Trophoblast cell (in vitro differentiated cells and primary cell): ENCODE results near the gene PALM3.
"Not testable (repeated sequence)": the region's sequence is repeated elsewhere in the genome, so short reads cannot be mapped to it uniquely, and the experiment has no call there.

ENCODE experiments used
- DNase-seq, 2 donors: peaks; one replicate each; pipeline ENCODE4 v3.0.0-alpha.2; 2016
- H2AFZ ChIP-seq: 2 replicates; pipeline ENCODE4 v1.6.1; 2013; ENCODE audit warnings: low read length, moderate library complexity, mild to moderate bottlenecking; ENCODE audit not compliant: insufficient read depth, poor library complexity
- H2AK5ac ChIP-seq: 2 replicates; pipeline ENCODE4 v1.6.1; 2013; ENCODE audit warnings: mild to moderate bottlenecking, low read length
- H2BK120ac ChIP-seq: 2 replicates; pipeline ENCODE4 v1.6.1; 2013; ENCODE audit warnings: low read length, mild to moderate bottlenecking, moderate library complexity; ENCODE audit not compliant: insufficient read depth, poor library complexity
- H2BK12ac ChIP-seq: 2 replicates; pipeline ENCODE4 v1.6.1; 2013; ENCODE audit warnings: mild to moderate bottlenecking, low read length, moderate library complexity
- H2BK5ac ChIP-seq: 2 replicates; pipeline ENCODE4 v1.6.1; 2013; ENCODE audit warnings: low read length, low read depth, moderate library complexity, mild to moderate bottlenecking; ENCODE audit not compliant: poor library complexity
- H3K14ac ChIP-seq: 2 replicates; pipeline ENCODE4 v1.6.1; 2013; ENCODE audit warnings: mild to moderate bottlenecking, low read length
- H3K18ac ChIP-seq: 2 replicates; pipeline ENCODE4 v1.6.1; 2013; ENCODE audit warnings: mild to moderate bottlenecking, low read length
- H3K23ac ChIP-seq: 2 replicates; pipeline ENCODE4 v1.6.1; 2013; ENCODE audit warnings: low read length
- H3K27ac ChIP-seq: 2 replicates; pipeline ENCODE4 v1.5.1; 2013; ENCODE audit warnings: low read depth, mild to moderate bottlenecking, inconsistent platforms, low read length, moderate library complexity
- H3K27me3 ChIP-seq: 2 replicates; pipeline ENCODE4 v1.6.1; 2013; ENCODE audit warnings: inconsistent platforms, mild to moderate bottlenecking, low read length, moderate library complexity; ENCODE audit not compliant: insufficient read depth
- H3K36me3 ChIP-seq, 2 experiments: 1 replicate in 1 of 2; 2 replicates in 1 of 2; pipeline ENCODE4 v1.6.1; 2013; ENCODE audit warnings: low read length in 2 of 2, mild to moderate bottlenecking in 2 of 2, moderate library complexity in 1 of 2; ENCODE audit not compliant: insufficient read depth in 2 of 2, control insufficient read depth in 1 of 2
- H3K4ac ChIP-seq: 2 replicates; pipeline ENCODE4 v1.6.1; 2013; ENCODE audit warnings: low read depth, mild to moderate bottlenecking, low read length, moderate library complexity
- H3K4me1 ChIP-seq, 2 experiments: 1 replicate in 1 of 2; 2 replicates in 1 of 2; pipeline ENCODE4 v1.6.1; 2013; ENCODE audit warnings: low read length in 2 of 2, mild to moderate bottlenecking in 2 of 2, moderate library complexity in 1 of 2; ENCODE audit not compliant: insufficient read depth in 2 of 2, control insufficient read depth in 1 of 2
- H3K4me2 ChIP-seq: 2 replicates; pipeline ENCODE4 v1.6.1; 2013; ENCODE audit warnings: inconsistent platforms, mild to moderate bottlenecking, low read length, moderate library complexity
- H3K4me3 ChIP-seq: 2 replicates; pipeline ENCODE4 v1.5.1; 2013; ENCODE audit warnings: mild to moderate bottlenecking, low read depth, low read length, inconsistent platforms
- H3K79me1 ChIP-seq: one replicate; pipeline ENCODE4 v1.6.1; 2013; ENCODE audit warnings: low read length
- H3K79me2 ChIP-seq: 2 replicates; pipeline ENCODE4 v1.6.1; 2013; ENCODE audit warnings: low read length, mild to moderate bottlenecking; ENCODE audit not compliant: control insufficient read depth, insufficient read depth, poor library complexity
- H3K9ac ChIP-seq: 2 replicates; pipeline ENCODE4 v1.6.1; 2013; ENCODE audit warnings: mild to moderate bottlenecking, low read length
- H3K9me3 ChIP-seq: 2 replicates; pipeline ENCODE4 v1.6.1; 2013; ENCODE audit warnings: low read depth, mild to moderate bottlenecking, control low read depth, inconsistent platforms, low read length; ENCODE audit not compliant: insufficient read depth
- H4K12ac ChIP-seq: 2 replicates; pipeline ENCODE4 v1.6.1; 2013; ENCODE audit warnings: low read depth, mild to moderate bottlenecking, low read length, moderate library complexity
- H4K8ac ChIP-seq: 2 replicates; pipeline ENCODE4 v1.6.1; 2013; ENCODE audit warnings: low read depth, mild to moderate bottlenecking, low read length, moderate library complexity
- H4K91ac ChIP-seq: one replicate; pipeline ENCODE4 v1.6.1; 2013; ENCODE audit warnings: low read depth, mild to moderate bottlenecking, low read length, moderate library complexity
- WGBS: extraction: QIAGEN DNeasy Blood & Tissue Kit; methylation state at CpG from one replicate; pipeline ENCODE4 v1.1.7; 2013; ENCODE audit warnings: missing lambda C conversion rate; ENCODE audit not compliant: insufficient read length, insufficient coverage; ENCODE audit errors: extremely low coverage; 5-methylcytosine and 5-hydroxymethylcytosine counted together

The PALM3 gene

DNA sequence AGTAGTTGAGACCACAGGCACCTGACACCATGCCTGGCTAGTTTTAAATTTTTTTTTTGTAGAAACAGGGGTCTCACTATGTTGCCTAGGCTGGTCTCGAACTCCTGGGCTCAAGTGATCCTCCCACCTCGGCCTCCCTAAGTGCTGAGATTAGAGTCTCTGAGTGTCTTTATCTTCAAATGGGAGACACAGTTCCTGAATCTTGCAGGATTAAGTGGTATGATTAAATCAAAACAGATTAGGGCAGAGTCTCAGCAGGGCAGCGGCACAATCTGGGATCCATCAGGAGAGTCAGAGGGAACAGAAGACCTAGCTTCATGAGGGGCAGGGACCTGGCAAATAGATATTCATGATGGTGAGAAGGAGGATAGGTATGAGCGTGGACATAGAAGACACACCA, 33.0 kb downstream of the PALM3 start:
- no peaks in the 10 kb centered on the region for H3K27me3 ChIP-seq
- no peak overlapping the region for H3K27ac ChIP-seq
- H2AFZ ChIP-seq, result no peak overlapping the region
- no peak overlapping the region for H4K8ac ChIP-seq
- no peak for DNase-seq
- H4K91ac ChIP-seq, result no peak overlapping the region
- H2AK5ac ChIP-seq, result no peak overlapping the region
- no peak overlapping the region for H3K4me2 ChIP-seq
- H3K9me3 ChIP-seq, result no peaks in the 10 kb centered on the region
- WGBS, result no CpG with 5 or more reads among the region's 4 CpGs
- peaks cover 3% of the 10 kb centered on the region for H3K79me2 ChIP-seq
- no peak overlapping the region for H3K14ac ChIP-seq
- no peaks in the 10 kb centered on the region for H3K36me3 ChIP-seq
- no peak overlapping the region for H3K4ac ChIP-seq
- no peak overlapping the region for H3K23ac ChIP-seq
- no peak overlapping the region for H4K12ac ChIP-seq
- H3K4me3 ChIP-seq, result no peak overlapping the region
- no peak overlapping the region for H2BK12ac ChIP-seq
- H3K79me1 ChIP-seq, result peaks cover 7% of the 10 kb centered on the region
- no peak overlapping the region for H2BK5ac ChIP-seq
- H3K4me1 ChIP-seq, result peaks cover 3% of the 10 kb centered on the region in 2 experiments
- H2BK120ac ChIP-seq, result no peak overlapping the region
- no peak overlapping the region for H3K18ac ChIP-seq
- no peak overlapping the region for H3K9ac ChIP-seq

DNA sequence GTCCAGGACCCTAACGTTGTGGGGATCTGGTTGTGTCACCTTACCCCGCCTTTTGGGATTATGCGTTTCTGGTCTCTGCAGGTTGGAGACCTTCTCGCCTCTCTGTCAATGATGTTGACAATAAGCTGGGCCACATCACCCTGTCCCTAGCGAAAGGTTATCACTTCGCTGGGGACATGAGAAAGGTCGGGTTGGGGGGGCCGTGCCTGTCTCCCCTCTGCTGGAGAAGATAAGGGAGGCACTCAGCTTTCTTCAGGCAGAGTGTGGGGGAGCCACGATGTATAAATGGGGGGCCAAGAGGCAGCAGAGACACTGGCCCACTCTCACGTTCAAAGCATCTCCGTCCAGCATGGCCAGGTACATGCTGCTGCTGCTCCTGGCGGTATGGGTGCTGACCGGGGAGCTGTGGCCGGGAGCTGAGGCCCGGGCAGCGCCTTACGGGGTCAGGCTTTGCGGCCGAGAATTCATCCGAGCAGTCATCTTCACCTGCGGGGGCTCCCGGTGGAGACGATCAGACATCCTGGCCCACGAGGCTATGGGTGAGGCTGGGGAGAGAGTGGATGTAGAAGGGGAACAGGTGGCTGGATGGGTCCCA, 33.9 kb downstream of the PALM3 start, which contains the start of gene RLN3:
Gene RLN3 (plus strand): TSS at position 293 of the 595 bp plus-strand sequence. CDS start 57 bp downstream, at position 350.
- Histone ChIP-seq H3K18ac (no peak within 1 kb of the TSS), H3K36me3 (no peaks in the 10 kb centered on the region), H3K79me1 (peaks cover 9% of the 10 kb centered on the region), H3K79me2 (peaks cover 3% of the 10 kb centered on the region), H2AK5ac (no peak within 1 kb of the TSS), H3K4me1 (peaks cover 3% of the 10 kb centered on the region in 2 experiments), H3K9ac (no peak within 1 kb of the TSS), H2BK120ac (no peak within 1 kb of the TSS), H3K27ac (no peak within 1 kb of the TSS), H3K14ac (no peak within 1 kb of the TSS), H3K27me3 (no peaks in the 10 kb centered on the region), H2BK12ac (no peak within 1 kb of the TSS), H4K91ac (no peak within 1 kb of the TSS), H4K8ac (no peak within 1 kb of the TSS), H3K4ac (no peak within 1 kb of the TSS), H4K12ac (no peak within 1 kb of the TSS), H3K4me2 (no peak within 1 kb of the TSS), H3K4me3 (no peak within 1 kb of the TSS), H3K9me3 (no peaks in the 10 kb centered on the region), H2AFZ (no peak within 1 kb of the TSS), H3K23ac (no peak within 1 kb of the TSS), H2BK5ac (no peak within 1 kb of the TSS)
- WGBS, result no CpG with 5 or more reads among the region's 24 CpGs
- DNase-seq, result no peak

DNA sequence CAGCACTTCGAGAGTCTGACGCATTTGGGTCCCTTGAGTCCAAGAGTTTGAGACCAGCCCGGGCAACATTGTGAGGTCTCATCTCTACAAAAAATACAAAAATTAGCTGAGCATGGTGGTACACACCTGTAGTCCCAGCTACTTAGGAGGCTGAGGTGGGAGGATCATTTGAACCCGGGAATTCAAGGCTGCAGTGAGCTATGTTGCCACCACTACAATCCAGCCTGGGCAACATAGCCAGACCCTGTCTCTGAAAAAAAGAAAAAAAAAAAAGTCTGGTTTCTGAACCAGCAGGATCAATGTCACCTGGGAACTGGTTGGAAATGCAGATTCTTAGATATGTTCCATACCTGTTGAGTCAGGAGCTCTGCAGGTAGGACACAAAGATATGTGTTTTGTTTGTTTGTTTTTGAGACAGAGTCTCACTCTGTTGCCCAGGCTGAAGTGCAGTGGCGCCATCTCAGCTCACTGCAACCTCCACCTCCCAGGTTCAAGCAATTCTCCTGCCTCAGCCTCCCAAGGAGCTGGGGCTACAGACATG, 35.2 kb downstream of the PALM3 start:
- not testable (repeated sequence) for H3K23ac ChIP-seq, H3K9me3 ChIP-seq, H3K27me3 ChIP-seq, H2BK5ac ChIP-seq, H4K91ac ChIP-seq, H3K79me2 ChIP-seq, H3K9ac ChIP-seq, H3K36me3 ChIP-seq, H3K4ac ChIP-seq, H3K27ac ChIP-seq, H3K4me2 ChIP-seq, H3K4me3 ChIP-seq, H3K79me1 ChIP-seq, H3K14ac ChIP-seq, H4K12ac ChIP-seq, H3K18ac ChIP-seq, H2BK120ac ChIP-seq, H3K4me1 ChIP-seq, H2AK5ac ChIP-seq, H2AFZ ChIP-seq, H2BK12ac ChIP-seq, H4K8ac ChIP-seq
- peak; percentile 68 to 92 for DNase-seq
- no CpG with 5 or more reads among the region's 5 CpGs for WGBS

DNA sequence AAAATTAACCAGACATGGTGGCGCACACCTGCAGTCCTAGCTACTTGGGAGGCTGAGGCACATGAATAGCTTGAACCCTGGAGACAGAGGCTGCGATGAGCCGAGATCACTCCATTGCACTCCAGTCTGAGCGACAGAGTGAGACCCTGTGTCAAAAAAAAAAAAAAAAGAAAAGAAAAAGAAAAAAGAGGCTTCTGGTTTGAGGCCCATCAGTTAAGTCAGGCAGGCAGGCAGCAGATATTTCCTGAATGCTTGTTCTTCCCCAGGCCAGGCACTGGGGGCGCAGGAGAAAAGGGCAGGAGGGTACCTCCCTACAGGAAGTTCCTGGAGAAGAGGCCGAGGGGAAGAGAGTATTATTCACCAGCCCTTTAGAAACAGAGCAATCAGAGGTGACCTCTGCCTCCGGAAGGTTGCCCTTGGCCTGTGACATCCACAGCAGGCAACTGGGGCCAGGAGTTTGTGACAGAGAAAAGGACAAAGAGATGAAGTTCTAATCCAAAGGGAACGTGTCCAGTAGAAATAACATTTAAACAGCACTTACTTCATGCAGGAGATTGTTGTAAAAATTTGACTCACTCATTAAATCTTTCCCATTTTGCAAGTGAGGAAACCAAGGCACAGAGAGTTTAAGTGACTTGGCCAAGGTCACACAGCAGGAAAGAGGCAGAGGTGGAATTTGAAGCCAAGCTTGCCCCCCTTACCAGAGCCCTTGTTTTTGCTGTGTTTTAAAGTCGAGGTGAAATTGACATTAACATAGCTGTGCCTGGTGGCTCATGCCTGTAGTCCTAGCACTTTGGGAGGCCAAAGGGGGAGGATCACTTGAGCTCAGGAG, 38.3 kb downstream of the PALM3 start:
- H3K23ac ChIP-seq, result no peak overlapping the region
- no peak overlapping the region for H3K18ac ChIP-seq
- no peaks in the 10 kb centered on the region for H3K4me1 ChIP-seq
- no peak for DNase-seq
- H2BK5ac ChIP-seq, result no peak overlapping the region
- no peak overlapping the region for H2AK5ac ChIP-seq
- H2BK12ac ChIP-seq, result no peak overlapping the region
- peaks cover 2% of the 10 kb centered on the region for H3K79me1 ChIP-seq
- H4K8ac ChIP-seq, result peak overlapping the region; percentile 74
- H4K12ac ChIP-seq, result peak overlapping the region; percentile 68
- no peak overlapping the region for H3K4me3 ChIP-seq
- H3K9ac ChIP-seq, result no peak overlapping the region
- H2BK120ac ChIP-seq, result no peak overlapping the region
- WGBS, result no CpG with 5 or more reads among the region's 9 CpGs
- H3K27ac ChIP-seq, result no peak overlapping the region
- no peak overlapping the region for H3K4me2 ChIP-seq
- H4K91ac ChIP-seq, result peak overlapping the region; percentile 18
- H3K36me3 ChIP-seq, result no peaks in the 10 kb centered on the region
- no peaks in the 10 kb centered on the region for H3K79me2 ChIP-seq
- no peak overlapping the region for H3K14ac ChIP-seq
- no peak overlapping the region for H3K4ac ChIP-seq
- H3K27me3 ChIP-seq, result no peaks in the 10 kb centered on the region
- peak overlapping the region; percentile 59 for H2AFZ ChIP-seq
- H3K9me3 ChIP-seq, result no peaks in the 10 kb centered on the region
